NCI-H2196 (cell line): ENCODE measurements around the gene ACTR6.

Experiments used
- DNase-seq: peaks from one replicate; lab custom pipeline; 2025; ENCODE audit not compliant: unreplicated experiment; lab: John Stamatoyannopoulos, UW

Gene ACTR6

GRCh38 chr12:100265732-100266584, 65.3 kb downstream of the ACTR6 start:
- no peak for DNase-seq

GRCh38 chr12:100266585-100266834, 65.9 kb downstream of the ACTR6 start:
- DNase-seq: no peak

- DNase-seq: peak; percentile 95
Measured at GRCh38 chr12:100266835-100267602, 66.4 kb downstream of the ACTR6 start, which contains the start of the genes DEPDC4 and SCYL2. DEPDC4 (minus strand) TSS chr12:100267079; CDS start chr12:100267076, 3 bp downstream. SCYL2 (plus strand) TSS chr12:100267177; CDS start chr12:100282971, 15,794 bp downstream.

GRCh38 chr12:100267603-100268281, 67.1 kb downstream of the ACTR6 start:
- DNase-seq: peak; percentile 23

GRCh38 chr12:100268835-100269564, 68.4 kb downstream of the ACTR6 start:
- DNase-seq: no peak

GRCh38 chr12:100273782-100274181, 73.2 kb downstream of the ACTR6 start:
- no peak for DNase-seq
